Subcutaneous abdominal adipose tissue (tissue), 5 donors: ENCODE data around the gene ARMC12.

Experiments used
- H3K27ac ChIP-seq: one replicate; pipeline ENCODE4 v1.7.0; 2013; ENCODE audit warnings: low read depth, mild to moderate bottlenecking, inconsistent platforms, low read length, moderate library complexity
- H3K27me3 ChIP-seq, 5 donors: one replicate each; pipeline ENCODE4 v1.7.0; 2013; ENCODE audit warnings: low read length in 5 of 5, inconsistent platforms in 1 of 5; ENCODE audit not compliant: control insufficient read depth in 5 of 5, insufficient read depth in 4 of 5
- H3K36me3 ChIP-seq, 5 donors: one replicate each; pipeline ENCODE4 v1.7.0; 2013; ENCODE audit warnings: low read length in 5 of 5; ENCODE audit not compliant: control insufficient read depth in 5 of 5, insufficient read depth in 5 of 5
- H3K4me1 ChIP-seq, 5 donors: one replicate each; pipeline ENCODE4 v1.7.0; 2013; ENCODE audit warnings: low read length in 5 of 5, mild to moderate bottlenecking in 3 of 5, moderate library complexity in 1 of 5; ENCODE audit not compliant: control insufficient read depth in 5 of 5, insufficient read depth in 5 of 5
- H3K4me3 ChIP-seq, 5 donors: one replicate each; pipeline ENCODE4 v1.7.0; 2013; ENCODE audit warnings: low read length in 5 of 5, low read depth in 1 of 5
- H3K9ac ChIP-seq, 5 donors: one replicate each; pipeline ENCODE4 v1.7.0; 2013; ENCODE audit warnings: low read length in 5 of 5, mild to moderate bottlenecking in 4 of 5, moderate library complexity in 3 of 5
- H3K9me3 ChIP-seq, 5 donors: one replicate each; pipeline ENCODE4 v1.7.0; 2013; ENCODE audit warnings: low read length in 5 of 5; ENCODE audit not compliant: control insufficient read depth in 5 of 5
- donor health status: healthy.
- donor health status: healthy.
- donor health status: healthy.
- donor health status: healthy.
- donor health status: healthy.

ARMC12 gene

DNA sequence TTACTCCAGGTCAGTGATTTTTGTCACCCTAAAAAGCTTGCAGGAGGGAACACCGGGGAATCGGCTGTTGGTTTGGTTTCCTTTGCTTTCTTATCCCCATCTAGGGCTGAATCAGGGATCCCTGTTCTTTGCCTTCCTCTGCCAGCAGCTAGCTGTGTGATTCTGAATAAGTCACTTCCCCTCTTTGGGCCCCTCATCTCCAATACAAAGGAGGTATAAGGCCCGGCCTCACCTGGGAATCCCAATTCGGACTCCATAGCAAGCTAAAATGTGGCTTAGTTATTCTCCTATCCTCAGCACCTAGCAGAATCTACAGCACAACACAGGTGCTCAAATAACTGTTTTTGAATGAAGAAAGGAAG lies 18.5 kb upstream of the ARMC12 start:
- H3K36me3 ChIP-seq = no peaks in the 10 kb centered on the region
- no peak overlapping the region for H3K9ac ChIP-seq
- no peaks in the 10 kb centered on the region for H3K9me3 ChIP-seq
- no peaks in the 10 kb centered on the region for H3K27me3 ChIP-seq
- H3K4me3 ChIP-seq = no peak overlapping the region
- H3K27ac ChIP-seq = no peak overlapping the region
- H3K4me1 ChIP-seq = peaks cover 14 to 63% (median 29%) of the 10 kb centered on the region in 5 donors

DNA sequence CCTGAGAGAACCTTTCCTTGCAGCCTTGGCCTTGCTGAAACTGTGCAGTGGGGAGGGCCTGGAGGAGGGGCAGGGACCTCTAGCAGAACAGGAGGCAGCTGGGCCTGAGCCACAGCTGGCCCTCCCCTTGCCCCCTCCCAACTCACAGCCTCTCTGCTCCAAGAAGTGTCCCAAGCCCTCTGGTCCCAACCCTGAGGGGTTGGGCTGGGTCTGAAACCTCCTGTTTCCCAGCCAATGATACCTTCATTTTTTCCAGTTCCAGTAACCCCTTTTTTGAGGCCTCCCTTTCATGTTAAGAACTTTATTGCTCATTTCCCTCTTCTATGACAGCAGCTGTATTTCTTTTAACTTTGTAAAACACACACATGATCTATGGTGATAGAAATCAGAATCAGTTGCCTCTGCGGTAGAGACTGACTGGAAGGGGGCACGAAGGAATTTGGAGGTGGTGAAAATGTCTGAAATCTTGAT lies 17.9 kb upstream of the ARMC12 start:
- H3K4me3 ChIP-seq = no peak overlapping the region
- H3K4me1 ChIP-seq = peaks cover 14 to 66% (median 32%) of the 10 kb centered on the region in 5 donors
- no peak overlapping the region for H3K9ac ChIP-seq
- H3K27ac ChIP-seq = no peak overlapping the region
- no peaks in the 10 kb centered on the region for H3K36me3 ChIP-seq
- H3K9me3 ChIP-seq = no peaks in the 10 kb centered on the region
- H3K27me3 ChIP-seq = no peaks in the 10 kb centered on the region

DNA sequence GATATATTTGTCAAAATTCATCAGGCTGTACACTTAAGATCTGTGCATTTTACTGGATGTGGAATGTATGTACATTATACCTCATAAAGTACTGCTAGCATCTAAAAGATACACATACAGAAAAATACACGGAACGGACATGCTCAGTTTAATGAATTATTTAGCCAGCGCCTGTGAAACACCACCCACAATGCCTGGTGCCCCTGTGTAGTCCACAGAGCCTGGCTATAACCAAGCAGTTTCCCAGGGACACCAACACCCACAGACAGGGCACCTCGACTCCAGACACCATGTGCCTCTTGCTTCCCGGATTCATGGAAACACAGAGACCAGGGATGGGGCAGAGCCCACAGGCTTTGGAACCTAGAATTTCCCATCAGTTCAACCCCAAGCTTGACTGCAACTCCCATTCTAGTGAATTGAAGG lies 17.4 kb upstream of the ARMC12 start:
- Histone ChIP-seq H3K4me3 (peak overlapping the region in 2 of 5 donors; percentile 45 to 52), H3K9ac (no peak overlapping the region), H3K27ac (no peak overlapping the region), H3K36me3 (no peaks in the 10 kb centered on the region), H3K27me3 (no peaks in the 10 kb centered on the region), H3K9me3 (no peaks in the 10 kb centered on the region), H3K4me1 (peaks cover 14 to 70% (median 37%) of the 10 kb centered on the region in 5 donors)

DNA sequence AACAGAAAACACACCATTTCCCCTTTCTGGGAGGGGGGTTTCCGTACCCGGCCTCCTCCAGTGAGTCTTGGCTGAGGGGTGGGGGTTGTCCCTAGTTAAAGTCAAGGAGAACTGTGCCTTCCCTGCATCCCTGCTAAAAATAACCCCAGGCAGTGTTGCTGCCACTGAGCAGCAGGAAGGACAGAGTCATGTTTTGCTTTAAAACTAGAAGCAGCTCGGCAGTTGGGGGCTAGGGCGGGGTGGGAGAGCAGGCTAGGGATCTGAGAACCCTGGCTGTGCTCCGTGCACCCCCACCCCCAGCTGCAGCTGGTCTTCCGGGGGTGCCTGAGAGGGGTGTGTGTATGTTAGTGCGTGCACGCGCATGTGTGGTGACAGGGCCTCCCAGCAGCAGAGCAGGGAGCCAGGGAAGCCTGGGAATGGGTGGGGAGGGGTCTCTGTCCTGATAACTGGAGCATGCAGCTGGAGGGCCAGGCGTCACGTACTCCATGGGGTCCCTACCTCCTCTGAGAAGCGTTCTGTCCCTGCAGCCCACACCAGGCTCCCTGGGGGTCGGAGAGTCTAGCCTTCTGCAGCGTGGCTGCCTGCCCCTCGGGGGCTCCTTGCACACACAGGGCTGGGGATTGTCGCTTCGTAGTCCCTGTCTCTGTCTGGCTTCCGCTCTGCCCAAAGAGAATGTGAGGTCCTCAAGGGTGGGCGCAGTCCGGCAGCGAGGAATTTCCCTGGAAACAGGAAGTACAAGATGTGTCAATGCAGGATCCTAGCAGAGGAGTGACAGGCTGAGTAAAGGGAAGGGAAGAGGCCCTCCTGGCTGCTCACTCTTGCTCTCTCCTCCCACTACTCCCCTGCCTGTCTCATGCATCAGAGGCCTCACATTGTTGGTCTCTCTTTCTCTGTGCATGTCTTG lies 16.8 kb upstream of the ARMC12 start:
- H3K9ac ChIP-seq = peak overlapping the region in 1 of 5 donors; percentile 23
- no peaks in the 10 kb centered on the region for H3K27me3 ChIP-seq
- no peaks in the 10 kb centered on the region for H3K9me3 ChIP-seq
- H3K36me3 ChIP-seq = no peaks in the 10 kb centered on the region
- H3K4me3 ChIP-seq = peak overlapping the region in 3 of 5 donors; percentile 42 to 52 (median 45)
- H3K27ac ChIP-seq = no peak overlapping the region
- peaks cover 14 to 77% (median 43%) of the 10 kb centered on the region in 5 donors for H3K4me1 ChIP-seq

DNA sequence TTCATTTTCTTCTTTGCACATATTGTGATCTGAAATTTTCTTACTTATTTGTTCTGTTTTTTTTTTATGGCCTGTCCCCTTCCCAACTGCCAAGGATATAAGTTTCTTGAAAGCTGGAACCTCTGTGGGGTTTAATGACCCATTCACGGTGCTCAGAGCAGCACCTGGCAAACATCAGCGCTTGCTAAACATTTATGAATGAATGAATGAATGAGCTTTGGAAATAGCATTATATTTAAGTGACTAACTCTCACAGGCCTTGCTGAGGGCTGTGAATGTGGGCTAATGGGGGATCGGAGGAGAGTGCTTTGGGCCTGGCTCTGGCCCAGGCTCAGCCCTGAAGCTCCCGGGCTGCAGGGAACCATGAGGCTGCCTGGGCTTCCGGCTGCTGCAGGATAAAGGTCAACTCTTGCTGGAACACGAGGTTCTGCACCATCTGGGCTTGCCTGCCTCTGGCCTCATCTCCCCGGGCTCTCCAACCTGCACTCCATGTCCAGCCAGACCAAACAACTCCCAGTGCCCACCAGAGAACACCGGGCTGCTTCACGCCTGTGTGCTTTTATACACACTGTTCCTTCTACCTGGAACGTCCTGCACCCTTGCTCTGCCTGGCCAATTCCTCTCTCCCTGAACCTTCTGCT lies 14.6 kb upstream of the ARMC12 start:
- peaks cover 16 to 91% (median 64%) of the 10 kb centered on the region in 5 donors for H3K4me1 ChIP-seq
- H3K9ac ChIP-seq = peak overlapping the region in 1 of 5 donors; percentile 13
- H3K36me3 ChIP-seq = no peaks in the 10 kb centered on the region
- H3K4me3 ChIP-seq = no peak overlapping the region
- no peaks in the 10 kb centered on the region for H3K27me3 ChIP-seq
- no peak overlapping the region for H3K27ac ChIP-seq
- no peaks in the 10 kb centered on the region for H3K9me3 ChIP-seq

DNA sequence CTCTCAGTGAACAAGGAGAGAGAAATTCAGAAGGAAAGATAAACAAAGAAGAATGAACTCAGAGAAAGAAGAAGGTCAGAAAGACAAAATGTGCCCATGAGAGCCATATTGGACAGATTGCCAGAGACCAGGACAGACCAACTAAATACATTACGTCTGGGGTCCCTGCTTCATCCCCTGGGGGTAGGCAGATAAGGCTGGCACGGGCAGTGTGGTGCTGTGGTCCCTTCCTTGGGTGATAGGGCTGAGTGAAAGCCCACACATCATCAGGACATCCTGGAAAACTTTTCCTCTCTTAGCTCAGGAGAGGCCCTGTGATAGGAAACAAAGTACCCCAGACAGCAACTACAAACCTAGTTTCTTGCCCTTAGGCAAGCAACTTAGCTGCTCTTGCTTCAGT lies 13.2 kb upstream of the ARMC12 start:
- no peaks in the 10 kb centered on the region for H3K9me3 ChIP-seq
- peaks cover 18 to 90% (median 71%) of the 10 kb centered on the region in 5 donors for H3K4me1 ChIP-seq
- H3K27ac ChIP-seq = no peak overlapping the region
- no peaks in the 10 kb centered on the region for H3K27me3 ChIP-seq
- H3K36me3 ChIP-seq = no peaks in the 10 kb centered on the region
- H3K4me3 ChIP-seq = no peak overlapping the region
- H3K9ac ChIP-seq = no peak overlapping the region

DNA sequence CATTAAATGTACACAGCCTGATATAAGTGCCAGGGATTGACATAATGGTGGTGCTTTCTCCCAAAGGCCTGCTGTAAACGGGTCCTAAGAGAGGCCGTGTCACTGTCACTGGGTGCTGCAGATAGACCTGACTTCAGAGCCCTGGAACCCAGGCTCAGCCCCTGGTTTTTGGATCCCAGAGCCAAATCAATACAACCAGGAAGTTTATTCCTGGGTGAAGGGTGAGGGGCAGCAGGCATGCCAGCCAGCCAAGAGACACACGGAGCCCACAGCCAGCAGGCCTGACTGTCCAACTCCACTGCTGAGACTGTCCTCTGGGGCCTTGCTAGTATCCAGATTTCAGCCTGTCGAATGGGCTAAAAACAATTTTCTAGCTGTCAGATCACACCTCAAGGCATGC lies 12.8 kb upstream of the ARMC12 start:
- Histone ChIP-seq H3K36me3 (no peaks in the 10 kb centered on the region), H3K9me3 (no peaks in the 10 kb centered on the region), H3K27me3 (no peaks in the 10 kb centered on the region), H3K9ac (peak overlapping the region in 1 of 5 donors; percentile 41), H3K27ac (no peak overlapping the region), H3K4me1 (peaks cover 18 to 90% (median 73%) of the 10 kb centered on the region in 5 donors), H3K4me3 (no peak overlapping the region)

DNA sequence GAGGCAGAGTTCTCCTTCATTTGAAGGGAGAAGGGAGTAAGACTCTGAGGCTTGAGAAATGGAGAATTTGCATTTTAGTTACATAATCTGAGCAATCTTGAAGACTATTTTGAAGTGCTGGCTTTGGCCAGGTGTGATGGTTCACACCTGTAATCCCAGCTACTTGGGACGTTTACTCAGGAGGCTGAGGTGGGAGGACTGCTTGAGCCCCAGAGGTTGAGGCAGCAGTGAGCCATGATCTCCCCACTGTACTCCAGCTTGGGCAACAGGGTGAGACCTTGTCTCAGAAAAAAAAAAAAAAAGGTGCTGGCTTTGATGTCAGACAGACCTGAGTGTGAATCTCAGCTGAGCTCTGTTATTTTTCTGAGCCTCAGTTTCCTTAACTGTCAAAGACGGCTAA lies 12.4 kb upstream of the ARMC12 start:
- Histone ChIP-seq H3K4me3 (no peak overlapping the region), H3K4me1 (peaks cover 19 to 90% (median 77%) of the 10 kb centered on the region in 5 donors), H3K27me3 (no peaks in the 10 kb centered on the region), H3K9me3 (no peaks in the 10 kb centered on the region), H3K9ac (peak overlapping the region in 1 of 5 donors; percentile 41), H3K36me3 (no peaks in the 10 kb centered on the region), H3K27ac (no peak overlapping the region)

DNA sequence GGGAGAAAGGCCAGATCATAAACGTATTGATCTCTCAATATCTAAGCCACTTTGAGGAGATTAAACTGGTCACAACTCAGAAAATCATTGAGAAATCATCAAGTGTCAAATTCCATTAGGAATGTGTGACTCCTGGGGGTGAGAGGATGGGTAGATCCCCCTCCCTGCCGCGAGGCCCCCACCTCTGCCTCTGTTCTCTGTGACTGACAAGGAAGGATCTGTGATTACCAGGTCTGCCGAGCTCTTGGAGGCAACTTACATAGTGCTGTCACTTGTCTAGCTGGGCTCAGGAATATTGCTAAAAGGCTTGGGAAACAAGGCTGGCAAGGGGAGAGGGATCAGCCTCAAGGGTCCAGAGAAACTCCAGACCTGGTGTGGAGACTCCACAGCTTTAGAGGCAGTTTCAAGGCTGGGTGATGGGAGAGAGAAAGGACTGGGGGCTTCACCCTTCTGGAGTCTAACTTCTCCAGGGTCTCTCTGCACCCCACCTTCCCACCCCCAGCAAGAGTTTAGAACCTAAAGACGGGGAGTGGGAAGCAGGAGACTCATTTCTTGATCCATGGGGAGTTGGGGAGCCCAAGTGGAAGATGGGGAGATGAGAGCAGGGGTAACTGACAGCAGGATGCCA lies 11.6 kb upstream of the ARMC12 start:
- H3K36me3 ChIP-seq = no peaks in the 10 kb centered on the region
- peak overlapping the region in 1 of 5 donors; percentile 1 for H3K4me3 ChIP-seq
- peak overlapping the region; percentile 90 for H3K27ac ChIP-seq
- H3K4me1 ChIP-seq = peaks cover 14 to 90% (median 76%) of the 10 kb centered on the region in 5 donors
- no peaks in the 10 kb centered on the region for H3K9me3 ChIP-seq
- no peaks in the 10 kb centered on the region for H3K27me3 ChIP-seq
- peak overlapping the region in 2 of 5 donors; percentile 21 to 37 for H3K9ac ChIP-seq
